ENCODE data around the gene TSPAN12.

DNA sequence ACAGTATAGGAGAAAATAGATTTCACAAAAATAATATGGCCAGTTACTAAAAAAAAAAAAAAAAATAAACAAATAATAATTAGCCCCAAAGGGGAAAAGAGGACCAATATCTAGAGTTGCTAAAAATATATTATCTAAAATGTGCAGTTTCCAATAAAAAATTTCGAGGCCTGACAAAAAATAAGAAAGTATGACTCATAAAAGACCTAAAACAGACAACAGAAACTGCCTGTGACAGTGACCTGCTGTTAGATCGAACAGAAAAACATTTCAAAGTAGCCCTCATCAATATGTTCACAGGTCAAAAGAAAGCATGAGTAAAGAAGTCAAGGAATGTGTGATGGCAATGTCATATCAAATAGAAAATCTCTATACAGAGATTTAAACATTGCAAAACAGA, 11.8 kb upstream of the TSPAN12 start:
- TF ChIP-seq, protein P1, sequence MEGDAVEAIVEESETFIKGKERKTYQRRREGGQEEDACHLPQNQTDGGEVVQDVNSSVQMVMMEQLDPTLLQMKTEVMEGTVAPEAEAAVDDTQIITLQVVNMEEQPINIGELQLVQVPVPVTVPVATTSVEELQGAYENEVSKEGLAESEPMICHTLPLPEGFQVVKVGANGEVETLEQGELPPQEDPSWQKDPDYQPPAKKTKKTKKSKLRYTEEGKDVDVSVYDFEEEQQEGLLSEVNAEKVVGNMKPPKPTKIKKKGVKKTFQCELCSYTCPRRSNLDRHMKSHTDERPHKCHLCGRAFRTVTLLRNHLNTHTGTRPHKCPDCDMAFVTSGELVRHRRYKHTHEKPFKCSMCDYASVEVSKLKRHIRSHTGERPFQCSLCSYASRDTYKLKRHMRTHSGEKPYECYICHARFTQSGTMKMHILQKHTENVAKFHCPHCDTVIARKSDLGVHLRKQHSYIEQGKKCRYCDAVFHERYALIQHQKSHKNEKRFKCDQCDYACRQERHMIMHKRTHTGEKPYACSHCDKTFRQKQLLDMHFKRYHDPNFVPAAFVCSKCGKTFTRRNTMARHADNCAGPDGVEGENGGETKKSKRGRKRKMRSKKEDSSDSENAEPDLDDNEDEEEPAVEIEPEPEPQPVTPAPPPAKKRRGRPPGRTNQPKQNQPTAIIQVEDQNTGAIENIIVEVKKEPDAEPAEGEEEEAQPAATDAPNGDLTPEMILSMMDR (IDR thresholded peaks at IDR 0.05): no peak
- TF ChIP-seq POLR2A (IDR thresholded peaks at IDR 0.05): no peak
